Stimulated activated naive CD8-positive, alpha-beta T cell treated with anti-CD3 and anti-CD28 coated beads, Interleukin-15, Interleukin-2, amounts not matched to agents 100 ng/mL and 50 ng/mL, for 24 hours (primary cell): ENCODE results near the gene RNF150.
A peak's percentile ranks its signal among the peaks of the same experiment; 100 is the strongest.
"Not testable (repeated sequence)": the region's sequence is repeated elsewhere in the genome, so short reads cannot be mapped to it uniquely, and the experiment has no call there.

Experiments
- H3K27ac Mint-ChIP-seq: one replicate; pipeline ENCODE4 v1.8.0; 2021; ENCODE audit warnings: mild to moderate bottlenecking, mixed read lengths
- H3K27me3 Mint-ChIP-seq: one replicate; pipeline ENCODE4 v1.8.0; 2021; ENCODE audit warnings: mixed read lengths
- H3K36me3 Mint-ChIP-seq: one replicate; pipeline ENCODE4 v1.8.0; 2021; ENCODE audit warnings: low read depth, mixed read lengths
- H3K4me1 Mint-ChIP-seq: one replicate; pipeline ENCODE4 v1.8.0; 2021; ENCODE audit warnings: low read depth, mixed read lengths
- H3K4me3 Mint-ChIP-seq: one replicate; pipeline ENCODE4 v1.8.0; 2021; ENCODE audit warnings: mild to moderate bottlenecking, mixed read lengths
- H3K9me3 Mint-ChIP-seq: one replicate; pipeline ENCODE4 v1.8.0; 2021; ENCODE audit warnings: mixed read lengths

RNF150 gene

DNA sequence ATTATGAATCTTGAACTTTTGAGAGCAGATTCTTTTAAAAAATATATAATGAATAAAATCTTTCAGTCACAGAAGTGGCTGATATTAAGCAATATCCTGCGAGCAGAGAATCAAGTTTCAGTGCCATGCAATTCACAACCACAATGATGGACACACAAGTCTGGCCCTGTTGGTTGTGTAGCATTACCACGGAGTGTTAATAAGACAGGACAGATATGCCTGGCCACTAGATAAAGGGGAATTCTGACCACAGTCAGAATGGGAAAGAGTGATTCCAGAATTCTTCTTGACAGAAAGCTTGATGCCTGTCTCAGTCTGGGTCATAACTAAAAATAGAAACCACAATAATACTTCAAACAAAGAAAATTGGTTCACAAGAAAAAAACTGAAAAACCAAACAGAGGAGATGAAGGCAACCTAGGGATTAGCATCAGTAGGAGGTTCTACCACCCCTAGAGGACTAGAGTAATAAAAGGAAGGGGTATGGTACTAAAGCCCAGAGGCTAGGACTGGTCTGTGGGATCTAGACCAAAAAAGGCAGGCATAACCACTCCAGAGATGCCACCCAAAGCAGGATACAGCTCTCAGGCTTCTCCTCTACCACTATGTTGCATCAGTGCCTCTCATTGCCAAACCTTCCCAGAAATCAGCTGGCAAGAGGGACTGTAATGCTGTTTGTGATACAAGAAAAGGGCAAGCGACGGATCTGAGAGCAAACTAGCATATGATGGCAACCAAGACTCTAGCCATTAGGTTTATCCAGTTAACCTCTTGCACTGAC, 59.0 kb downstream of the RNF150 start:
- no peaks in the 10 kb centered on the region for H3K36me3 Mint-ChIP-seq
- no peak overlapping the region for H3K27ac Mint-ChIP-seq
- H3K4me3 Mint-ChIP-seq, result no peak overlapping the region
- no peaks in the 10 kb centered on the region for H3K9me3 Mint-ChIP-seq
- no peaks in the 10 kb centered on the region for H3K4me1 Mint-ChIP-seq
- no peaks in the 10 kb centered on the region for H3K27me3 Mint-ChIP-seq

DNA sequence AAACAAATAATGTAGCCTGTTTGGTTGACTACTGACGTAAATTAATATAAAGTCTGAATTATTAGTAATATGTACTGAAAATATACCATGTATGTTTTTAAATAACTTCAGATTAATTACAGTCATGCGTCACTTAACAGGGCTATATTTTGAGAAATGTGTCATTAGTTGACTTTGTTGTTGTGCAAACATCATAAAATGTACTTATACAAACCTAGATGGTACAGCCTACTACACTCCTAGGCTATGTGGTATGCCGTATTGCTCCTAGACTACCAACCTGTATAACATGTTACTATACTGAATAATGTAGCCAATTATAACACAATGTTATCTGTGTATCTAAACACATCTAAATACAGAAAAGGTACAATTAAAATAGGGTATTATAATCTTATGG, 66.6 kb downstream of the RNF150 start:
- Mint-ChIP-seq H3K4me1 (no peaks in the 10 kb centered on the region), H3K9me3 (no peaks in the 10 kb centered on the region), H3K36me3 (no peaks in the 10 kb centered on the region), H3K27ac (no peak overlapping the region), H3K4me3 (no peak overlapping the region), H3K27me3 (no peaks in the 10 kb centered on the region)

DNA sequence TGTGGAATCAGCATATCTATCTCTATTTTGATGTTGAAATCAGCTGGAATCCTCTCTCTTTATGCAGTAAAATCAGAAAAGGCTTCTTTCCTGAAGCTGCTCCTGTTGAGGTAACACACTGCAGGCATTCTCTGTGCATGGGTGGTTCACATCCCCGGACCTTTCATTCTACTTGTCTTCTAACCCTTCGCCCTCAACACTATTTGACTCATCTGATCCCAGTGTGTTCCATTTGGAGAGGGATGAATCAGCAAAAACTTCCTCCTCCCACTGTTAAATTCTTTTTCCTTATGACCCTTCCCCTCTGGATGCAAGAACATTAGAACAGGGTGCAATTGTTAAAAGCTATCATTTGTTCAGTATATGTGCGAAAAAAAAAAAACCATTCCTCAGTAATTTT, 67.4 kb downstream of the RNF150 start:
- Mint-ChIP-seq H3K4me1 (no peaks in the 10 kb centered on the region), H3K27me3 (no peaks in the 10 kb centered on the region), H3K27ac (no peak overlapping the region), H3K4me3 (no peak overlapping the region), H3K9me3 (no peaks in the 10 kb centered on the region), H3K36me3 (no peaks in the 10 kb centered on the region)

DNA sequence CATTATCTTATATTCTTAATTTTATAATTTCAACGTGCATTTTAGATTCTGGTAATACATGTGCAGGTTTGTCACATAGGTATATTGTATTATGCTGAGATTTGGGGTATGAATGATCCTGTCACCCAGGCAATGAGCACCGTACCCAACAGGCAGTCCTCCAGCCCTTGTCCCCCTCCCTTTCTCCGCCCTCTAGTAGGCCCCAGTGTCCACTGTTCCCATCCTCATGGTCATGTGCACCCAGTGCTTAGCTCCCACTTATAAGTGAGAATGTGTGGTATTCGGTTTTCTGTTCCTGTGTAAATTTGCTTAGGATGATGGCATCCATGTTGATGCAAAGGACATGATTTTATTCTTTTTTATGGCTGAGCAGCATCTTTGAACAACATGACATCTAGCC, 70.6 kb downstream of the RNF150 start:
- no peaks in the 10 kb centered on the region for H3K4me1 Mint-ChIP-seq
- no peaks in the 10 kb centered on the region for H3K27me3 Mint-ChIP-seq
- no peaks in the 10 kb centered on the region for H3K9me3 Mint-ChIP-seq
- no peaks in the 10 kb centered on the region for H3K36me3 Mint-ChIP-seq
- no peak overlapping the region for H3K4me3 Mint-ChIP-seq
- H3K27ac Mint-ChIP-seq, result no peak overlapping the region

DNA sequence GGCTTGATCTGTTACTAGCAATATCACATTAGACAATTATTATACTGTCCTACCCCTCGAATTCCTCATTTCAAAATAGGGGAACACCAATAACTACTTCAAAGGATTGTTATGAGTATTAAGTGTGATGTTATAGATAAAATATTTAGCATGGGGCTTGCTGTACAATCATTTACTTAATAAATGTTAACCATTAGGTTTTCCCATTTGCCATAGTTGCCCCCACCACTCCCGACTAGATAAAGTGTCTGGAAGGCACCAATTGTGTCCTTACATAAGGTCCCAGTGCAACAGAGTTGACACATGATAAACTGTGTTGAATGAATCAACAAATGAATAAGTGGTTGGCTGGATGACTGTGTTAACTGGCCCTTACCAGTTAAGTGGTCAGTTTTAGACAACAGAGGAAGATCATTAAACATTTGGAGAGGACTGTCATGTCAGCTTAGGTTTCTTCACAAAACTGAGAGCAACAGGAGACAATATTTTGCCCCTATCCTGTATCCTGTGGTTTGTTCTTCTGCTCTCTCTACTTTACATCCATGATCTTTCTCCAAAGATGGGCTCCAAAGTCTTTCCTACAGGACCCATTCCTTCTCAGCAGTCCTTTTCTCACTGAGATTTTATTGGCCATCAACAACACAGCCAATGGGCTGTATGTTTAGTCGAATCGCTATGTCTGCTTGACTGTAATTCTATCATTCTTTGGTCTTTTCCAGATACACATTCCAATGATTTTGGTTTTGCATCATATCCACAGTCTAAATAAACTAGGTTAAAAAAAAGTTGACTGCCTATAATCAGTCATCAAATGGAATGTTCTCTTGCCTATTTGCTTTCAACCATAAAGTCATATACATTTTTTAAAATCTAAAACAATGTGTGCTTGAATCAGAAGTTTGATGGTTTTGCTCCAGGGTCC, 74.4 kb downstream of the RNF150 start:
- Mint-ChIP-seq H3K9me3 (no peaks in the 10 kb centered on the region), H3K27ac (no peak overlapping the region), H3K4me3 (no peak overlapping the region)

DNA sequence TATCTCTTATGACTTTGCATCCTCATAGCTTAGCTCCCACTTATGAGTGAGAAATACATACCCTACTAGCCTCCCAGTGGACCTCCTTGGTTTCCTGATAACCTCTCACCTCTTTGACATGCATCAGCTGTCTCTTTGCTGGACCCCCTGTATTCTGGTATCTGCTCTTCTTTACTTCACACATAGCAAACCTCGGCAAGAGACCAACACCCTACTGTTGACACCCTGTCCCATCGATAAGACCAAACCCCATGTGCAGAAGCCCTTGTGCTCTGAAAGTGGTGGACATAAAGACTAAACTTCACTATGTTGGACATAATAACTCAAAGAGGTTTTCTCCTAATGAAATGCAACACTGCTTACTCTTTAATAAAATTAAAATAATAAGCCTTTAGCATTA, 75.7 kb downstream of the RNF150 start:
- Mint-ChIP-seq H3K4me1 (no peaks in the 10 kb centered on the region), H3K9me3 (peaks cover 4% of the 10 kb centered on the region), H3K36me3 (no peaks in the 10 kb centered on the region), H3K4me3 (no peak overlapping the region), H3K27me3 (peaks cover 5% of the 10 kb centered on the region), H3K27ac (no peak overlapping the region)

More for the DNA sequence above, 74.4 kb downstream of the RNF150 start:
- Mint-ChIP-seq H3K27me3 (no peaks in the 10 kb centered on the region), H3K36me3 (no peaks in the 10 kb centered on the region), H3K4me1 (no peaks in the 10 kb centered on the region)

DNA sequence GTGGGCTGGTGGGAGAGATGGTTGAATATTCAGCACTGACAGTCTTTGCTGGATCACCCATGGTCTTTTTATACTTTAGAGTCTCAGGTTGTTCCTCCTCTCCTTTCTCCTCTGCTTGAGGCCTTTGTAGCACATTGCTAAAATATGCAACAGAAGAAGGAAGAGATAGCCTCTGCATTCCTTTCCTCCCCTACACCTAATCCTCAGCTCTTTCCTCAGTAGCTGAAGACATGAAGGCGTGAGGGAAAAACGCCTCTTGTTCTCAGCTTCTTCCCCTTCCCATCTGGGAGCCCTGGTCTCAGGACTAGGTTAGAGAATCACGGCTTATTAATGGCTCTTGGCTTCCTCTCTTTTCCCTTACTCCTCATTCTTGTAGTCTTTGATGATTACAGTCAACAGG, 76.8 kb downstream of the RNF150 start:
- Mint-ChIP-seq H3K4me3 (no peak overlapping the region), H3K27me3 (peaks cover 5% of the 10 kb centered on the region), H3K4me1 (no peaks in the 10 kb centered on the region), H3K27ac (no peak overlapping the region), H3K36me3 (no peaks in the 10 kb centered on the region), H3K9me3 (peaks cover 9% of the 10 kb centered on the region)

DNA sequence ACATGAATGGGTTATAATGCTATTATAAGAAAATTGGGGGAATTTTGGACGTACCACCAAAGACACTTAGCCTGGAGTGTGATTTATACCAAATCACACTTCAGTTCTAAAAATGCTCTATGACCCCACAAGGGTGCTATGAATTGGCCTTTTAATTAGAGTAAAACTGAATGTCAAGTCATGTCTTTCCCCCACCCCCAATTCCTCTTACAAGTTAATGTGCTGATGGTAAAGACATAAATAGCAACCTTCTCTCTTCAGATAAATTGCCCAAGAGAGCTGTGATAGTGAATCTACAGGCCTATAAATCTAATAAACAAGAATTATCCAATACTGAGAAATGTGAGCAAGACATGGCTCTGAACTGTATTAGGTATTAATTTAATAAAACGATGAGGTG, 78.8 kb downstream of the RNF150 start:
- no peak overlapping the region for H3K4me3 Mint-ChIP-seq
- H3K27ac Mint-ChIP-seq, result no peak overlapping the region
- H3K9me3 Mint-ChIP-seq, result peaks cover 17% of the 10 kb centered on the region
- H3K36me3 Mint-ChIP-seq, result no peaks in the 10 kb centered on the region
- H3K4me1 Mint-ChIP-seq, result no peaks in the 10 kb centered on the region
- H3K27me3 Mint-ChIP-seq, result peaks cover 5% of the 10 kb centered on the region

DNA sequence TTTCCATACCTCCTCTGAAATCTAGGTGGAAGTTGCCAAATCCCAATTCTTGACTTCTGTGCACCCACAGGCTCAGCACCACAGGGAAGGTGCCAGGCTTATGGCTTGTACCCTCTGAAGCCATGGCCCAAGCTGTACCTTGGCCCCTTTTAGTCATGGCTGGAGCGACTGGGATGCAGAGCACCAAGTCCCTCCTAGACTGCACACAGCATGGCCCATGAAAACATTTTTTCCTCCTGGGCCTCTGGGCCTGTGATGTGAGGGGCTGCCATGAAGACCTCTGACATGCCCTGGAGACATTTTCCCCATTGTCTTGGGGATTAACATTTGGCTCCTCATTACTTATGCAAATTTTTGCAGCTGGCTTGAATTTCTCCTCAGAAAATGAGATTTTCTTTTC, 82.3 kb downstream of the RNF150 start:
- H3K27me3 Mint-ChIP-seq, H3K27ac Mint-ChIP-seq, H3K36me3 Mint-ChIP-seq, H3K4me3 Mint-ChIP-seq, H3K4me1 Mint-ChIP-seq: not testable (repeated sequence)
- H3K9me3 Mint-ChIP-seq, result peaks cover 17% of the 10 kb centered on the region

DNA sequence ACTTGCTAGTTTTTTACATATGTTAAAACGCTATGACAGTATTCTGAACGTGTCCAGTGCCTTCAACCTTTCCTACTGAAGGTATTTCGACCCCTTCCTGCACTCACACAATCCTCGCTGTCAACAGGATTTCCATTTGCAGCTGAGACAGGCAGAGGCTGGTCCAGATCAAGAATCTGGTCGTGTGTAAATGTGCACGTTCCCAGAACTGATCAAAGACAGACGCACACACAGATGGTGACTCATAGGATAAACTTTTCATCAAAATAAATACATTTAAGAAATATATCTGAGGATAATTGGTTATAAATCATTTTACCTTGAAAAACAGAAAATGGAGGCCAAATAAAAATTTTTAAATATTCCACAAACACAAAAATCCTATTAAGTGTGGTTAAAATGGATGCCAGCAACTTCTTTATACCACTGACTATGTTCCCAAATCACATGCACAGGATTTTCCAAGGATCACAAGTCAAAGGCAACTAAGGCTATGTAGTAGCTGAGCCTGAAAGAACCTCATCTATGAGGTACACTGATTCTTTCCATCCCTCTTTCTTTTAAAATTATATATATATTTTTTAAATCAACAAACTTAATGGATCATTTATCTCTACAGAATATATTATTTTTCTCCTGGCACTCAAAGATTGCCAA, 85.9 kb downstream of the RNF150 start:
- no peaks in the 10 kb centered on the region for H3K4me1 Mint-ChIP-seq
- no peaks in the 10 kb centered on the region for H3K36me3 Mint-ChIP-seq
- no peak overlapping the region for H3K4me3 Mint-ChIP-seq
- no peaks in the 10 kb centered on the region for H3K27me3 Mint-ChIP-seq
- no peak overlapping the region for H3K27ac Mint-ChIP-seq
- H3K9me3 Mint-ChIP-seq, result peaks cover 13% of the 10 kb centered on the region

DNA sequence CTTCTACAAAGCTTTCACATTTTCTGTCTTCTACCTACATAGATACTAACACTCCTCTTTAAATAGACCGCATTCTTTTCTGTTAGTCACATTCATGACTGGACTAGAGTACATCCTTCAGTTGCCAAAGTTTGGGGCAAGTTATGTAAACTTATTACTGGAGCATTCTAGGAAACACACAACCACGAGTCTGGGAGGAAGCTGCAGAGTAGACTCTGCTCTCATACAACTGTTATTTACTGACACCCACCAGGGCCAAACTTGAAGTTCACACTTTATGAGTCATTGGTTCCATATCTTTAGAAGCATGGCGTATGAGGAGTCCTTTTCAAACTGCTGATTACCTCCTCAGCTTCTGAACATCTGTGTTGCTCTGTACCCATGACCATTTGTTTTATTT, 87.0 kb downstream of the RNF150 start:
- H3K27ac Mint-ChIP-seq, result peak overlapping the region; percentile 55
- no peaks in the 10 kb centered on the region for H3K36me3 Mint-ChIP-seq
- H3K9me3 Mint-ChIP-seq, result peaks cover 6% of the 10 kb centered on the region
- H3K4me1 Mint-ChIP-seq, result no peaks in the 10 kb centered on the region
- H3K27me3 Mint-ChIP-seq, result no peaks in the 10 kb centered on the region
- no peak overlapping the region for H3K4me3 Mint-ChIP-seq

DNA sequence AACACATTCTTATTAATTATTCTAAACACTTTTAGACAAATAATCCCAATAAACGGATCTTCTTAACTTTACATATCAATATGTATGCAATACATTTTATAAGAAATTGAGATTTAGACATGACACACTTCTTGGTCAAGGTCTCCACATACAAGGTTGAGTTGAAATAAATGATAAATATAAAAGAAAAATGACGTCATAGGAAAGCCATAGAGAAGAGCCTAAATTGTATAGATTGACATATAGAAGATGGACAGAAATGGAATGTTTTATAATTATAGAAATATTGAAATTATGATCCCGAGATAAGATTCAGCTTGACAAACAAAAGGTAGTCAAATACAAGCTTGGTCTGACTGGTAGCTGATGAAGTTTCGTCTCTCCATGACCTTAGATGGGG, 87.4 kb downstream of the RNF150 start:
- Mint-ChIP-seq H3K36me3 (no peaks in the 10 kb centered on the region), H3K9me3 (peaks cover 6% of the 10 kb centered on the region), H3K4me1 (no peaks in the 10 kb centered on the region), H3K27me3 (no peaks in the 10 kb centered on the region), H3K4me3 (no peak overlapping the region), H3K27ac (no peak overlapping the region)

DNA sequence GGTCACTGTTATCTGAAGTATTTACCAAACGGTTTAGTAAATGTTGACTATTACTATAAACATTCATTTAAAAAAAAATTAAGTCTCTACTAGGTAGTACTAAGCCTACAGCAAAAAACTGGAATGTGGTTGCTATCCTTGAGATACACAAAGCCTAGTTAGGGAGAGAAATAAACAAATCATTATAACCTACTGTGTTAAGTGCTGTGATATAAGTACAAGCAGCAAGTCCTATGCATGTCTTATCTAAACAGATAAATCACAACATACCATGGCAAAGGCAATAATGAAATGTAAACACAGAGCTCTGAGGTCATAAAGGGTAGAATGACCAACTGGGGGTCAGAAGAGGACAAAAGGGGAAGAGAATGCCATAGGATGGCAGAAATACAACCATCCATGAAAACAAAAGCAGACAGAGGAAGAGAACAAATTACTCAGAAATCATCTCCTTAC, 92.2 kb downstream of the RNF150 start:
- Mint-ChIP-seq H3K27me3 (no peaks in the 10 kb centered on the region), H3K36me3 (no peaks in the 10 kb centered on the region), H3K9me3 (no peaks in the 10 kb centered on the region), H3K4me1 (no peaks in the 10 kb centered on the region), H3K27ac (no peak overlapping the region), H3K4me3 (no peak overlapping the region)

DNA sequence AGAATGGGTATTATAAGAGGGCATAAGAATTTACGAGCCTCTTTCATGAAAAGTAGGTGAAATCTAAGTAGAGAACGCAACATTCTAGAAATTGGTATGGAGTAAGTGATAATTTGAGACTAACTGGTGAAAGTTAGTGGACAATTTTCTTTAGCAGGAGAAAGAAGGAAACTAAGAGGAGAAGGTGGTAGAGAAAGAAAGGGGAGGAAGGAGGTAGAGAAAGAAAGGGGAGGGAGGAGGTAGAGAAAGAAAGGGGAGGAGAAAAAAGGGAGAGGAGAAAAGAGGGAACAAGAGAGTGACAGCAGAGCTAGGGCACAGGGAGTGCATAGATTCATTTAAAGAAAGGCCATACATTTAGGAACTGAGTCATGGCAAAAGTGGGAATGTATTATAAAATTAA, 94.1 kb downstream of the RNF150 start:
- H3K9me3 Mint-ChIP-seq, result no peaks in the 10 kb centered on the region
- H3K27me3 Mint-ChIP-seq, result no peaks in the 10 kb centered on the region
- H3K4me3 Mint-ChIP-seq, result no peak overlapping the region
- no peaks in the 10 kb centered on the region for H3K36me3 Mint-ChIP-seq
- no peaks in the 10 kb centered on the region for H3K4me1 Mint-ChIP-seq
- no peak overlapping the region for H3K27ac Mint-ChIP-seq

DNA sequence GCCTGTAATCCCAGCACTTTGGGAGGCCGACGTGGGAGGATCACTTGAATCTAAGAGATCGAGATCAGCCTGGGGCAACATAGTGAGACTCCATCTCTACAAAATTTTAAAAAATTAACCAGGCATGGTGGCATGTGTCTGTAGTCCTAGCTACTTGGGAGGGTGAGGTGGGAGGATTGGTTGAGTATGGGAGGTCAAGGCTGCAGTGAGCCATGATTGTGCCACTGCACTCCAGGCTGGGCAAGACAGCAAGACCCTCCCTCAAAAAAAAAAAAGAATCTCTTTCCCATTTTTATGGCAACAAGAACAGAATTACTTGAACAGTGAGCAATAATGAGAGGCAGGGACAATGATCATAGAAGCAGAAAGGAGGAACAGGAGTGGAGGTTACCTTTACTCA, 94.8 kb downstream of the RNF150 start:
- no peaks in the 10 kb centered on the region for H3K4me1 Mint-ChIP-seq
- H3K4me3 Mint-ChIP-seq, result no peak overlapping the region
- H3K27me3 Mint-ChIP-seq, result no peaks in the 10 kb centered on the region
- no peaks in the 10 kb centered on the region for H3K9me3 Mint-ChIP-seq
- no peaks in the 10 kb centered on the region for H3K36me3 Mint-ChIP-seq
- no peak overlapping the region for H3K27ac Mint-ChIP-seq
